ENCODE data around the gene TECR. TPM values are rescaled to one million over a fixed set of nuclear protein-coding genes. Genes with fewer than 3 reads are reported as not detected.

TECR gene
- total and polyA plus RNA-seq, 2 of the 4 experiments (the other 2 are of a cell fraction) = 46.2 to 81.2 TPM

DNA sequence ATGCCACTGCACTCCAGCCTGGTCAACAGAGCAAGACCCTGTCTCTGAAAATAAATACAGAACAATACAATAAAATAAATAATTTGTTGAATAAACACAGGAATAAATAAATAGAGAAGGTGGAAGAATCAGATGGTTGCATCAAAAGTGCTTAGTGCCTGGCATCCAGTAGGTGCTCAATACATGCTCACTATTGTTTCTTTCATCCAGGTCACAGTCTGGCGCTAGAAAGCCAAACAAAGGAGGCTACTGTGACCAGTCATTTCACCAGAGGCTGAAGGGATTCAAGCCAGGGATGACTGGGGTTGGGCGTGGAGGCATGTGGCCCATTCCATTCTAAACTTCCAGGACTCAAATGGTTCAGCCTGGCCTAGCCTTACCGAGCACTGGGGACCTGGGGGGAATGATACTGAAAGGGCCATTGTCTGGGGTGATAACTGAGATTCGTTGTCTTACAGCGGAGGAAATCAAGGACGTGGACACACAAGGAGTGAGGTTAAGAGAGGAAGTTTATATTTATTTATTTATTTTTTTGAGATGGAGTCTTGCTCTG lies 46.1 kb downstream of the TECR start (continued):
- TF ChIP-seq RAD21 (IDR thresholded peaks at IDR 0.05; ENCODE audit: low read length) = no peak
- no peak for TF ChIP-seq RCOR1 (IDR thresholded peaks at IDR 0.05; ENCODE audit: insufficient replicate concordance, low read length)
- TF ChIP-seq RFX5 (IDR thresholded peaks at IDR 0.05; ENCODE audit: low read depth, low read length) = no peak
- TF ChIP-seq MAFK (IDR thresholded peaks at IDR 0.05; ENCODE audit: low read depth, low read length) = no peak
- no peak for TF ChIP-seq FOS (IDR thresholded peaks at IDR 0.05; ENCODE audit: low read depth, low read length)

DNA sequence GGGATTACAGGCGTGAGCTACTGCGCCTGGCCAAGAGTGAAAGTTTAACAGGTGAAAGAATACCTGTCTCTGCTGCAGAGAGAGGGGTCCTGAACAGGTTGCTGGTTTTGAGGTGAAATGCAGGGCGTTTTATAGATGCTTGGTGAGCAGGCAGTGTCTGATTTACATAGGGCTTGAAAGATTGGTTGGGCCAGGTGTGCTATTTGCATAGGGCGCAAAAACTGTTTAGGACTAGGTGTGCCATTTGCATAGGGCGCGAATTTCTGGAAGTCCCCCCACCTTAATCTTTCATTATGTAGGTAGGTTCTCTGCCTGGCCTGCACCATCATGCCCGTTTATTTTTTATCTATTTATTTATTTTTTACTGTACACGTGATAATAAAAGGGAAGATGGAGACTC lies 47.0 kb downstream of the TECR start:
- no peaks in the 10 kb centered on the region for H3K27me3 ChIP-seq (ENCODE audit: control insufficient read depth, insufficient read depth, low read length)
- H2BK15ac ChIP-seq (ENCODE audit: low read depth, low read length) = no peak overlapping the region
- H4K8ac ChIP-seq (ENCODE audit: low read depth in 2 of 2, low read length in 2 of 2) = no peak overlapping the region
- H3K4ac ChIP-seq (ENCODE audit: low read depth, low read length) = no peak overlapping the region
- 100% methylated on average over 1 of the region's 8 CpGs; no CpG with 5 or more reads in 1 of the 2 experiments for WGBS, 2 experiments (ENCODE audit: extremely low coverage in 2 of 2, insufficient read length in 1 of 2)
- H2AK5ac ChIP-seq (ENCODE audit: low read depth, low read length) = no peak overlapping the region
- no peak for ATAC-seq (ENCODE audit: low read depth)
- ChIA-PET CTCF (no interaction called here), POLR2A (ENCODE audit: unreplicated experiment) (no interaction called here)
- no peak overlapping the region for H3K9ac ChIP-seq (ENCODE audit: low read depth, low read length)
- no peak overlapping the region for H3K23ac ChIP-seq (ENCODE audit: low read depth, low read length)
- no peak overlapping the region for H3K27ac ChIP-seq (ENCODE audit: insufficient read depth, low read length)
- H4K20me1 ChIP-seq (ENCODE audit: insufficient read depth, low read length) = no peaks in the 10 kb centered on the region; the same call in 1 of the 2 replicates
- H4K5ac ChIP-seq (ENCODE audit: low read depth, low read length) = no peak overlapping the region
- H3K9me1 ChIP-seq (ENCODE audit: insufficient read depth, low read length) = no peaks in the 10 kb centered on the region
- intact Hi-C loops (cut with micrococcal nuclease) (no loop called here), in situ Hi-C loops (cut with MboI; ENCODE audit: low sequenced_read_pairs) (loop anchor here (25.0 kb wide), 1 partner anchor 311 kb away; the partner anchor contains the start of gene OR7A17), dilution Hi-C loops (cut with HindIII; ENCODE audit: low sequenced_read_pairs, unreplicated experiment) (no loop called here)
- no peak overlapping the region for H2AK9ac ChIP-seq (replicated peaks; ENCODE audit: low read depth, low read length, poor library complexity)
- no TSS peak for BruUV-seq (replicated peaks)
- no peaks in the 10 kb centered on the region for H3K4me1 ChIP-seq (ENCODE audit: control insufficient read depth, insufficient read depth, low read length)
- no peaks in the 10 kb centered on the region for H3K36me3 ChIP-seq (ENCODE audit: control insufficient read depth, insufficient read depth, low read length)
- H3K79me1 ChIP-seq (ENCODE audit: low read depth in 1 of 2, low read length in 2 of 2) = peaks cover 2 to 5% of the 10 kb centered on the region in 2 experiments; a peak in 3 of 4 replicates
- no peaks in the 10 kb centered on the region for H3K9me3 ChIP-seq (ENCODE audit: control insufficient read depth, insufficient read depth, low read length)
- H3K18ac ChIP-seq (ENCODE audit: low read depth, low read length) = no peak overlapping the region
- no peak overlapping the region for H2BK5ac ChIP-seq (ENCODE audit: low read depth, low read length, poor library complexity, severe bottlenecking)
- no peak overlapping the region for H3K56ac ChIP-seq (ENCODE audit: extremely low read depth, insufficient read depth, low read length)
- DNase-seq = no peak
- no peak overlapping the region for H4K91ac ChIP-seq (ENCODE audit: insufficient read depth, low read depth, low read length)
- H3K14ac ChIP-seq (replicated peaks; ENCODE audit: low read depth, low read length) = no peak overlapping the region
- no peak overlapping the region for H3K4me3 ChIP-seq (ENCODE audit: insufficient read depth, low read depth, low read length)
- no peak overlapping the region for H2BK120ac ChIP-seq (ENCODE audit: low read depth, low read length)
- no peak overlapping the region for H2BK20ac ChIP-seq (ENCODE audit: low read depth, low read length)
- H2AFZ ChIP-seq (replicated peaks; ENCODE audit: low read length, poor library complexity) = no peak overlapping the region
- H3K4me2 ChIP-seq (ENCODE audit: low read depth, low read length) = no peak overlapping the region
- TF ChIP-seq SMC3 (IDR thresholded peaks at IDR 0.05; ENCODE audit: low read depth, low read length) (no peak), FOS (IDR thresholded peaks at IDR 0.05; ENCODE audit: low read depth, low read length) (no peak), MXI1 (IDR thresholded peaks at IDR 0.05; ENCODE audit: borderline replicate concordance, low read depth, low read length) (no peak), MAZ (IDR thresholded peaks at IDR 0.05; ENCODE audit: borderline replicate concordance, low read depth, low read length) (no peak), CHD1 (IDR thresholded peaks at IDR 0.05; ENCODE audit: low read depth, low read length) (no peak), NFE2L2 (IDR thresholded peaks at IDR 0.05; ENCODE audit: low read depth, low read length) (no peak), CEBPB (IDR thresholded peaks at IDR 0.05; ENCODE audit: low read depth, low read length) (no peak), RCOR1 (IDR thresholded peaks at IDR 0.05; ENCODE audit: insufficient replicate concordance, low read length) (no peak), BHLHE40 (IDR thresholded peaks at IDR 0.05; ENCODE audit: low read depth, low read length) (no peak)
- TF ChIP-seq, protein P1, sequence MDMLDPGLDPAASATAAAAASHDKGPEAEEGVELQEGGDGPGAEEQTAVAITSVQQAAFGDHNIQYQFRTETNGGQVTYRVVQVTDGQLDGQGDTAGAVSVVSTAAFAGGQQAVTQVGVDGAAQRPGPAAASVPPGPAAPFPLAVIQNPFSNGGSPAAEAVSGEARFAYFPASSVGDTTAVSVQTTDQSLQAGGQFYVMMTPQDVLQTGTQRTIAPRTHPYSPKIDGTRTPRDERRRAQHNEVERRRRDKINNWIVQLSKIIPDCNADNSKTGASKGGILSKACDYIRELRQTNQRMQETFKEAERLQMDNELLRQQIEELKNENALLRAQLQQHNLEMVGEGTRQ (IDR thresholded peaks at IDR 0.05; ENCODE audit: low read depth, low read length) = no peak
- TF ChIP-seq, protein P2, sequence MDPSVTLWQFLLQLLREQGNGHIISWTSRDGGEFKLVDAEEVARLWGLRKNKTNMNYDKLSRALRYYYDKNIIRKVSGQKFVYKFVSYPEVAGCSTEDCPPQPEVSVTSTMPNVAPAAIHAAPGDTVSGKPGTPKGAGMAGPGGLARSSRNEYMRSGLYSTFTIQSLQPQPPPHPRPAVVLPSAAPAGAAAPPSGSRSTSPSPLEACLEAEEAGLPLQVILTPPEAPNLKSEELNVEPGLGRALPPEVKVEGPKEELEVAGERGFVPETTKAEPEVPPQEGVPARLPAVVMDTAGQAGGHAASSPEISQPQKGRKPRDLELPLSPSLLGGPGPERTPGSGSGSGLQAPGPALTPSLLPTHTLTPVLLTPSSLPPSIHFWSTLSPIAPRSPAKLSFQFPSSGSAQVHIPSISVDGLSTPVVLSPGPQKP (IDR thresholded peaks at IDR 0.05; ENCODE audit: borderline replicate concordance, low read depth, low read length) = no peak

All from IMR-90 (cell line).